Activated CD8-positive, alpha-beta memory T cell treated with anti-CD3 and anti-CD28 coated beads for 48 hours (primary cell): ENCODE results near the gene MARCHF3.
"Not testable (repeated sequence)": the region's sequence is repeated elsewhere in the genome, so short reads cannot be mapped to it uniquely, and the experiment has no call there.

ENCODE experiments used
- DNase-seq, 3 experiments: peaks; one replicate each; pipeline ENCODE4 v3.0.0-alpha.2; 2020; ENCODE audit warnings: low read depth in 2 of 3, low spot score in 2 of 3

MARCHF3 gene

GRCh38 chr5:127013407-127013806, 17.0 kb downstream of the MARCHF3 start:
- no peak for DNase-seq

- no peak for DNase-seq
Measured at GRCh38 chr5:127012916-127013315, 17.4 kb downstream of the MARCHF3 start.

- no peak for DNase-seq
Measured at GRCh38 chr5:127011961-127012644, 18.3 kb downstream of the MARCHF3 start.

- DNase-seq = no peak
Measured at GRCh38 chr5:127011153-127011552, 19.2 kb downstream of the MARCHF3 start.

GRCh38 chr5:127010362-127010761, 20.0 kb downstream of the MARCHF3 start:
- DNase-seq = no peak

- DNase-seq = no peak
Measured at GRCh38 chr5:127009784-127010183, 20.6 kb downstream of the MARCHF3 start.

GRCh38 chr5:127008300-127008975, 21.9 kb downstream of the MARCHF3 start:
- no peak for DNase-seq

- DNase-seq = no peak
Measured at GRCh38 chr5:127007522-127007921, 22.8 kb downstream of the MARCHF3 start.

- DNase-seq = no peak
Measured at GRCh38 chr5:127006744-127007143, 23.6 kb downstream of the MARCHF3 start.

- DNase-seq = not testable (repeated sequence)
Measured at GRCh38 chr5:127005282-127005681, 25.1 kb downstream of the MARCHF3 start.

GRCh38 chr5:127004721-127005120, 25.6 kb downstream of the MARCHF3 start:
- no peak for DNase-seq

- DNase-seq = no peak
Measured at GRCh38 chr5:127003798-127004495, 26.4 kb downstream of the MARCHF3 start.

- DNase-seq = no peak
Measured at GRCh38 chr5:127002390-127002789, 28.0 kb downstream of the MARCHF3 start.

GRCh38 chr5:127001621-127002296, 28.6 kb downstream of the MARCHF3 start:
- DNase-seq = no peak

- DNase-seq = no peak
Measured at GRCh38 chr5:126998895-126999570, 31.3 kb downstream of the MARCHF3 start.

GRCh38 chr5:126998201-126998631, 32.1 kb downstream of the MARCHF3 start:
- DNase-seq = no peak

GRCh38 chr5:126995689-126996088, 34.7 kb downstream of the MARCHF3 start:
- DNase-seq = no peak

GRCh38 chr5:126995039-126995438, 35.3 kb downstream of the MARCHF3 start:
- DNase-seq = no peak

- no peak for DNase-seq
Measured at GRCh38 chr5:126994485-126994884, 35.9 kb downstream of the MARCHF3 start.

GRCh38 chr5:126988021-126988569, 42.3 kb downstream of the MARCHF3 start:
- DNase-seq = no peak
